ENCODE measurements around the gene INSYN1.
A peak's percentile ranks its signal among the peaks of the same experiment; 100 is the strongest.
"Not testable (repeated sequence)": the region's sequence is repeated elsewhere in the genome, so short reads cannot be mapped to it uniquely, and the experiment has no call there.

Gene INSYN1

GRCh38 chr15:73710321-73710720, 42.8 kb downstream of the INSYN1 start:
- DNase-seq: no peak

DNA sequence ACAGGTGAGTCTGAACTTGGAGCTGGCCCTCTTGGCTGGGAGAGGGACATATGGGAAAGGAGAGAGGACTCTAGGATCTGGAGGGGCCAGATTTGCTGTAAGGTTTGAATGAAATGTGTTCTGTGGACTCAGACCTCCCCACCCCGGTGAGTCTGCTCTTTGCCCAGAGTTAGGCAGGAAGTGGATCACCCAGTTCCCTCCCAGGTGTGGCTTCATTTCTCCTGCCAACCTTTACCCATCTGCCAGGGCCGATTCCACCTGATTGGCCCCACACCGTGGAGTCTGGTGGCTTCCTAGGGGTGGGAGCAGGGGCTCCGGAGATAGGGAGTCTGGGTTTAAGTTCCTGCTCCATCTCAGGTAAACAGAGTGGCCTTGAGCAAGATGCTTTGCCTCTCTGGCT, 43.5 kb downstream of the INSYN1 start:
- DNase-seq: no peak

DNA sequence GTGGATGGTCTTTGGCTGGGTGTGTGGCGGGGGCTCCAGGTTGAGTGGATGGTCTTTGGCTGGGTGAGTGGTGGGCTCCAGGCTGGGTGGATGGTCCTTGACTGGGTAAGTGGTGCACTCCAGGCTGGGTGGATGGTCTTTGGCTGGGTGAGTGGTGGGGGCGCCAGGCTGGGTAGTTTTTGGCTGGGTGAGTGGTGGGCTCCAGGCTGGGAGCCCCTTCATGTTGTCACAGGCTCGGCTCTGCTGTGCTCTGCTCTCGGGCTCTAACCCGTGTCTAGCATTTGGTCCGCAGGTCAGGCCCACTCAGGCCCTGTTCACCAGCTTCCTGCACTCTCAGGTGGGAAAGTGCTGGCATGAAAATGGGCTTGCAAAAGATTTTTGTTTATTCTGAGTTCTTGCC, 43.9 kb downstream of the INSYN1 start:
- no peak for DNase-seq

DNA sequence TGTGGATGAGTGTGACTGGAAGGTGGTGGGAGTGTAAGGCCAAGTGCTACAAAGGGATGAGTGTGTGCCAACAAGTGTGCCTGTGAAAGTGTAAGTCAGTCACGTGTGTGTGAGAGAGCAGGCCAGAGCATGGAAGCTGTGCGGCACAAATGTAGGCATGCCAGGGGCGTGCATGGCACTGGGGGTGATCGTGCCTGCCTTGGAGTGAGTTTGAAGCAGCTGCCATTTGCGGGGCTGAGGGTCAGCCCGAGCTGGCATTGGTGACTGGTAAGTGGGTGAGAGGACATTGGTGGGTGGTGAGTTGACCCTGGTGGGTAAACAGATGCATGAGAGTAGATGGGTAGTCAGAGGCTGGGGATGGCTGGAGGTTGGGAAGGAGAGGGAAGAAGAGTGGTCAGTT, 44.5 kb downstream of the INSYN1 start:
- no peak for DNase-seq

DNA sequence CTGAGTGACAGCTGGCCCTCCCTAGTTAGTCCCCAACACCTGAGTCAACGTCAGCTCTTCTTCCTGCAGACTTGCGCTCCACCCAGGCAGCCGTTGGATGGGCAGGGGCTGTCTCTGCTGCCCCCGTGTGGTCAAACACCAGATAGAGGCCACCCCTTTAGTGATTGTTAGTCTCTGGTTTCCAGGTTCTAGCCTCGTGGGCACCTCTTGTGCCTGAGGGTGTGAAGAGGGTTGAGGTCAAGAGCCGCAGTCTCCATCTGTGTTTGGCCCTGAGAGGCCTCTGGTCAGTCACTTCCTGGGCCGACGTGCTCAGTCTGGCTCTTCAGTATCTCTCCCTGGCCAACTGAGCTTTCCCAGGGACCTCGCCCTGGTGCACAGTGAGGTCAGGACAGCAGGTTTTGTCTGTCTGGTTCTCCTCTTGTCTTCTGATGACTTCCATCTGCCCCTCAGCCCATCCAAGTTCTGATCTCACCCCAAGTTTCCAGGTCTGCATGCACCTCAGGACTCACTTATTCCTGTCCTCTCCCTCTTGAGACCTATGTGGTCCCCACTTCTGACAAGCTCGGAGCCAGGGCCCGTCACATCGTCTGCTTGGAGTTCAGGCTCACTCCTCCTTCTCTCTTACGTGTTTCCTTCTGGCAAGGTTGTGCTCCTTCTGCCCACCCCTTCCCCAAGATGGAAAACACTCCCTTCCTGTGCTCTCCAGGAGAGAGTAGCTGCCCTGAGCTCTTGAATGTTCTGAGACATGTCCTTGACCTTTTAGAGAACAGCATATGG, 48.1 kb downstream of the INSYN1 start:
- DNase-seq: peak; percentile 34

GRCh38 chr15:73704142-73704868, 48.8 kb downstream of the INSYN1 start:
- DNase-seq: not testable (repeated sequence)

GRCh38 chr15:73703601-73704000, 49.5 kb downstream of the INSYN1 start:
- DNase-seq: not testable (repeated sequence)

DNA sequence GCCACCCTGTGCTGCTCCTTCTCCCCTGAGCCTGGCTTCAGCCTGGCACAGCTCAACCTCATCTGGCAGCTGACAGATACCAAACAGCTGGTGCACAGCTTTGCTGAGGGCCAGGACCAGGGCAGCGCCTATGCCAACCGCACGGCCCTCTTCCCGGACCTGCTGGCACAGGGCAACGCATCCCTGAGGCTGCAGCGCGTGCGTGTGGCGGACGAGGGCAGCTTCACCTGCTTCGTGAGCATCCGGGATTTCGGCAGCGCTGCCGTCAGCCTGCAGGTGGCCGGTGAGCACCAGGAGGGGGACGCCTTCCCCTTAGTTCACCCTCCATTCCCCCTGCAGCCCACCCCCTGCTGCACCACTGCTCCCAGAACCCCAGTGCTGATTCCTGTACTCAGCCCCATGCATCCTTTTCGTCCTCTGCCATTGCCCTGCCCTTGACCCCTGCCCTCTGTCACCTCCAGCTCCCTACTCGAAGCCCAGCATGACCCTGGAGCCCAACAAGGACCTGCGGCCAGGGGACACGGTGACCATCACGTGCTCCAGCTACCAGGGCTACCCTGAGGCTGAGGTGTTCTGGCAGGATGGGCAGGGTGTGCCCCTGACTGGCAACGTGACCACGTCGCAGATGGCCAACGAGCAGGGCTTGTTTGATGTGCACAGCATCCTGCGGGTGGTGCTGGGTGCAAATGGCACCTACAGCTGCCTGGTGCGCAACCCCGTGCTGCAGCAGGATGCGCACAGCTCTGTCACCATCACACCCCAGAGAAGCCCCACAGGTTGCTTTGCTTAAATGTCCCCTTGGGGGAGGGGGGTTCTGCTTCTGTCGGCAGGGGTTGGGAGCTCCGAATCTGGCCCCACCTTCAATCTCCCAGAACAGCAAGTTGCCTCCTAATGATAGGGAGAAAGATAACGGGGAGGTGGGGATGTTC, 50.6 kb downstream of the INSYN1 start:
- DNase-seq: not testable (repeated sequence)

GRCh38 chr15:73700041-73700842, 52.9 kb downstream of the INSYN1 start:
- peak; percentile 86 for DNase-seq

GRCh38 chr15:73699249-73700040, 53.7 kb downstream of the INSYN1 start:
- DNase-seq: no peak

- peak; percentile 68 for DNase-seq
Observed at GRCh38 chr15:73697033-73697467, 56.1 kb downstream of the INSYN1 start.

- no peak for DNase-seq
Observed at GRCh38 chr15:73696641-73697001, 56.5 kb downstream of the INSYN1 start.

- no peak for DNase-seq
Observed at GRCh38 chr15:73695773-73696640, 57.1 kb downstream of the INSYN1 start.

GRCh38 chr15:73694419-73694818, 58.7 kb downstream of the INSYN1 start:
- no peak for DNase-seq

DNA sequence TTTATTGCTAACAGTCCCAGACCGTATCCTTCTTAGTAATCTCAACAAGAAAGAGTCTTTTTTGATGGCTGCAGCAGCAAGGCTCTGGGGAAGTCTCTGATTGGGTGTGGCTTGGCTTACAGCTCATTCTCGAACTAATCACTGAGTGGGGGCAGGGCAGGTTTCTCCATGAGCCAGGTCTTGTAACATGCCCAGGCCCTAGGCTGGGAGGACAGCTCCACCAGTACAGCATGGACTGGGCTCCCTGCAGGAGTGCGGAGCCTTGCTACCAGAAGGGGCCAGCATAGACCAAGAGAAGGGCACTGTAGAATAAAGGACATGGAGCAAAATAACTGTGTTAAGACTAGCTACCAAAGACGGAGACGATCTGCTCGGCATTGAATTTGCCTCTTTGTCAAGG, 61.8 kb downstream of the INSYN1 start:
- peak; percentile 27 for DNase-seq

GRCh38 chr15:73688455-73688854, 64.7 kb downstream of the INSYN1 start:
- no peak for DNase-seq

GRCh38 chr15:73687351-73687750, 65.8 kb downstream of the INSYN1 start:
- no peak for DNase-seq

DNA sequence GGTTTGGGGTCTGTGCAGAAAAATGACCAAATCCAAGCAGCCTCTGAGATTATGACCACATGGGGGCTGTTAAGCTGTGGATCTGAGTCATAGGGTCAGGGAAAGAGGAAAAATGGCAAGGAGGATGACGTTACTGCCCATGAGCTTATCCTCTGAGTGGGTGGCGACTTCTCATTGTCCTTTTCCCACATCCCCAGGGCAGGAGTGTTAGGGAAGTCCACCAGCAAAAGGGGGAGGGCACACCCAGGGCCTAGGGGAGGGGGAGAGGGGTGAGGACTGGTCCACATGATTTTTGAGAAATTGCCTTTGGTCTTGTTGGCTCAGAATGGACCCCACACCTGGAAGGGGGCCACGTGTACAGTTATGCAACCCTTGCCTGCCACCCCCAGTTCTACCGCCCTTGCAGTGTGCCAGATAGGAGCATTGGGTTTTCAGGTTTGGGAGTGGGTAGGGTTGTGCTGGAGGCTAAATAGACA, 66.3 kb downstream of the INSYN1 start:
- no peak for DNase-seq

- DNase-seq: no peak
Observed at GRCh38 chr15:73685981-73686380, 67.2 kb downstream of the INSYN1 start.

Measured in midbrain (tissue), 1 donor.